Measurements from ENCODE around the gene TFAP2A. TPM values are rescaled to one million over a fixed set of nuclear protein-coding genes. Genes with fewer than 3 reads are reported as not detected.

The TFAP2A gene
- total RNA-seq, 1 donor from 2014 or later: 0.66 TPM

DNA sequence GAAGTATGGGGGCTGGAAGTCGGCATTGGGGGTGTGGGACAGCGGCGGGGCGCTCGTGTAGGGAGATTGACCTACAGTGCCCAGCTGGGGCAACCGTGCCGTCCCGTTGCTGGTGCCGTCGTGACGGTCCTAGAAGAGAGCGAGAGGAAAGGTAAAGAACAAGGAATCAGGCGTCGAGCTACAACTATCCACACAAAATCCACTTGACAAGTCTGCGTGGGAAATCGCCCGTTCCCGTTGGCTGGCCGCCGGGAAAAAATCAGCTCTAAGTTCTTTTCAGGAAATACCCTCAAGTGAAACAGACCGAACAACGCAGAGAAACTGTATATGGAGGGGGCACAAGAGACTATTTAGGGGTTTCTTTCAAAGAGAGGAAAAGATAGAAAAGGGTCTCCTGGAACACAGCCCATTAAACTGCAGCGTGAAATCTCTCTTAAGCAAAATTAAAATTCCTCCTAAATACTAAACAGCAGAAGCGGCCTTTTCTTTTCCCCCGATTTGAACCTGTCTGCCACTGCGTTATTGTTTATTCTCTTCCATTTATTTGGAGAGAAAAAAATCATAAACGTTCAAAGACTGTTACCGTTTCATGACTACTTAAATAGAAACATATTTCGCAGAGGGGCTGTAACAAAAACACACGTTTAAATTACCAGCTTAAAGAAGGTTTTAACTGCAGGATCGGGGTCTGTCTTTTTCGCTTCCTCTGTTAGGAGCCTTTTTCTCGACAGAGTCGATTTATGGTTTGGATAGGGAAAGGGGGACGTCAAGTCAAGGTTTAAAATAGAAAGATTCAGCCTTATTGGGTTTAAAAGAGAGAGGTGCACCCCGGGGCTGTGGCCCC lies 4.4 kb downstream of the TFAP2A start:
- Histone ChIP-seq H3K27ac (replicated peaks) (no peak overlapping the region), H3K4me1 (peaks cover 51% of the 10 kb centered on the region), H3K4me3 (peak overlapping the region; percentile 74), H3K9me3 (replicated peaks) (no peaks in the 10 kb centered on the region), H3K27me3 (ENCODE audit: low read depth) (peaks cover 100% of the 10 kb centered on the region), H3K36me3 (no peaks in the 10 kb centered on the region)
- no peak for DNase-seq
- TF ChIP-seq CTCF (IDR thresholded peaks at IDR 0.05; ENCODE audit: borderline replicate concordance): no peak
- intact Hi-C loops (cut with micrococcal nuclease): no loop called here

DNA sequence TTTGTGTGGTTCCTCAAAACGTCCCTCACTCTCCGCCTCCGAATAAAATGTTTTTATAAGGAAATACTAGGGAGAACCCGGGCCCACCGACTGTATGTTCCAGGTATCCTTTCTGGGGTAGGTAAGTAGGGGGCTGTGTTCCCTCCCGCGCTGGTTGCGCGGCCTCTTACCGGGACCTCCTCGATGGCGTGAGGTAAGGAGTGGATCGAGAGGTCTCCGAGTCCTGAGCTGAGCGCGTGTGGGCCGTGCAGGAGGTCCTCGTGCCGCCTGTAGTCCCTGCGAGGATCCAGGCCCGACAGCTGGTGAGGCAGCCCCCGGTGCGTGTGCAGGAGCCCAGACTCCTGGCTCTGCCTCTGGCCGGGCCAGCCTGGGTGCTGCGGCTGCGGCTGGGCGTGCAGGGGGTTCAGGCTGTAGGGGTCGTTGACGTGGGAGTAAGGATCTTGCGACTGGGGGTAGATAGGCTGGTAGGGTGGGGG lies 5.1 kb downstream of the TFAP2A start:
- H3K27me3 ChIP-seq (ENCODE audit: low read depth): peaks cover 100% of the 10 kb centered on the region
- peak overlapping the region; percentile 74 for H3K4me3 ChIP-seq
- H3K4me1 ChIP-seq: peaks cover 46% of the 10 kb centered on the region
- peaks cover under 1% of the 10 kb centered on the region for H3K9me3 ChIP-seq (replicated peaks)
- no peak for TF ChIP-seq CTCF (IDR thresholded peaks at IDR 0.05; ENCODE audit: borderline replicate concordance)
- H3K27ac ChIP-seq (replicated peaks): no peak overlapping the region
- intact Hi-C loops (cut with micrococcal nuclease): no loop called here
- no peak for DNase-seq
- no peaks in the 10 kb centered on the region for H3K36me3 ChIP-seq

GRCh38 chr6:10409233-10409721 lies 5.6 kb downstream of the TFAP2A start:
- no peak for TF ChIP-seq CTCF (IDR thresholded peaks at IDR 0.05; ENCODE audit: borderline replicate concordance)
- Histone ChIP-seq H3K4me3 (peak overlapping the region; percentile 74), H3K9me3 (replicated peaks) (peaks cover 3% of the 10 kb centered on the region)

DNA sequence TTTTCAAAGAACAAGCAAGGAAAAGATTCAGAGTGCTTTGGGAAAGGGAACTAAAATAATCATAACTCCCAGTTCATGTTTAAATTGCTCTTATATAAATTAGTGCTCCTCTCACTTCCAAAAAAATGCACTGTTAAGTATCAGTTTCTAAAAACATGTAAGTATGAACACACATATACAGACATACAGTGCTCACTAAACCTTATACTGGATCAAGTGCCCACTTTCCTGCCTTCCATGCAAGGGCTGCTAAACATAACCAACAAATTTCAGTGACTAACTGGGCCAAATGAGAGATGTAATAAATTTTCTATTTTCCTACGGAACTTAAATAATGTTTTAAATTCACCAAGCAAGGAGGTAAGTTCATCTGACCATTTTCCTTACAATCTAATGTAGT lies 6.4 kb downstream of the TFAP2A start:
- intact Hi-C loops (cut with micrococcal nuclease): no loop called here
- no peak for DNase-seq
- peaks cover 41% of the 10 kb centered on the region for H3K4me1 ChIP-seq
- TF ChIP-seq CTCF (IDR thresholded peaks at IDR 0.05; ENCODE audit: borderline replicate concordance): no peak
- no peak overlapping the region for H3K27ac ChIP-seq (replicated peaks)
- peaks cover 100% of the 10 kb centered on the region for H3K27me3 ChIP-seq (ENCODE audit: low read depth)
- no peak overlapping the region for H3K4me3 ChIP-seq
- no peaks in the 10 kb centered on the region for H3K36me3 ChIP-seq
- peaks cover 3% of the 10 kb centered on the region for H3K9me3 ChIP-seq (replicated peaks)

More at GRCh38 chr6:10409233-10409721, 5.6 kb downstream of the TFAP2A start:
- no peaks in the 10 kb centered on the region for H3K36me3 ChIP-seq
- H3K27me3 ChIP-seq (ENCODE audit: low read depth): peaks cover 100% of the 10 kb centered on the region
- intact Hi-C loops (cut with micrococcal nuclease): no loop called here
- no peak for DNase-seq
- no peak overlapping the region for H3K27ac ChIP-seq (replicated peaks)
- H3K4me1 ChIP-seq: peaks cover 43% of the 10 kb centered on the region

GRCh38 chr6:10407674-10408054 lies 7.2 kb downstream of the TFAP2A start:
- DNase-seq: no peak
- intact Hi-C loops (cut with micrococcal nuclease): no loop called here
- Histone ChIP-seq H3K4me3 (no peak overlapping the region), H3K9me3 (replicated peaks) (peaks cover 3% of the 10 kb centered on the region), H3K27me3 (ENCODE audit: low read depth) (peaks cover 100% of the 10 kb centered on the region), H3K27ac (replicated peaks) (no peak overlapping the region), H3K36me3 (no peaks in the 10 kb centered on the region), H3K4me1 (peaks cover 36% of the 10 kb centered on the region)
- no peak for TF ChIP-seq CTCF (IDR thresholded peaks at IDR 0.05; ENCODE audit: borderline replicate concordance)

All from left ventricle myocardium inferior (tissue), 1 donor.